HFF-Myc (cell line): ENCODE data around the gene TAS2R30.
"Not testable (repeated sequence)": the region's sequence is repeated elsewhere in the genome, so short reads cannot be mapped to it uniquely, and the experiment has no call there.

Source experiments
- DNase-seq: peaks from one replicate; pipeline ENCODE4 v3.0.0-alpha.2; 2011; ENCODE audit warnings: low read depth; ENCODE audit errors: extremely low read depth
- H3K4me3 ChIP-seq: replicated peaks from 2 replicates; pipeline ENCODE4 v1.5.1; 2011; ENCODE audit warnings: low read depth, mild to moderate bottlenecking, control low read depth, low read length
- TF ChIP-seq, protein P1 (sequence below): IDR thresholded peaks from 2 replicates; pipeline ENCODE4 v1.5.1; 2012; ENCODE audit warnings: mild to moderate bottlenecking, low read depth, low read length, control low read depth; ENCODE audit errors: missing control alignments

TAS2R30 gene

GRCh38 chr12:11133816-11134215, 628 bp downstream of the TAS2R30 start:
- TF ChIP-seq, protein P1, sequence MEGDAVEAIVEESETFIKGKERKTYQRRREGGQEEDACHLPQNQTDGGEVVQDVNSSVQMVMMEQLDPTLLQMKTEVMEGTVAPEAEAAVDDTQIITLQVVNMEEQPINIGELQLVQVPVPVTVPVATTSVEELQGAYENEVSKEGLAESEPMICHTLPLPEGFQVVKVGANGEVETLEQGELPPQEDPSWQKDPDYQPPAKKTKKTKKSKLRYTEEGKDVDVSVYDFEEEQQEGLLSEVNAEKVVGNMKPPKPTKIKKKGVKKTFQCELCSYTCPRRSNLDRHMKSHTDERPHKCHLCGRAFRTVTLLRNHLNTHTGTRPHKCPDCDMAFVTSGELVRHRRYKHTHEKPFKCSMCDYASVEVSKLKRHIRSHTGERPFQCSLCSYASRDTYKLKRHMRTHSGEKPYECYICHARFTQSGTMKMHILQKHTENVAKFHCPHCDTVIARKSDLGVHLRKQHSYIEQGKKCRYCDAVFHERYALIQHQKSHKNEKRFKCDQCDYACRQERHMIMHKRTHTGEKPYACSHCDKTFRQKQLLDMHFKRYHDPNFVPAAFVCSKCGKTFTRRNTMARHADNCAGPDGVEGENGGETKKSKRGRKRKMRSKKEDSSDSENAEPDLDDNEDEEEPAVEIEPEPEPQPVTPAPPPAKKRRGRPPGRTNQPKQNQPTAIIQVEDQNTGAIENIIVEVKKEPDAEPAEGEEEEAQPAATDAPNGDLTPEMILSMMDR = no peak
- DNase-seq = no peak
- H3K4me3 ChIP-seq = no peak overlapping the region

- no peak overlapping the region for H3K4me3 ChIP-seq
- TF ChIP-seq, protein P1 = no peak
- DNase-seq = no peak
Observed at GRCh38 chr12:11133162-11133561, 1.3 kb downstream of the TAS2R30 start.

- H3K4me3 ChIP-seq = no peak overlapping the region
- DNase-seq = no peak
- TF ChIP-seq, protein P1 = no peak
Observed at GRCh38 chr12:11130999-11131398, 3.4 kb downstream of the TAS2R30 start.

DNA sequence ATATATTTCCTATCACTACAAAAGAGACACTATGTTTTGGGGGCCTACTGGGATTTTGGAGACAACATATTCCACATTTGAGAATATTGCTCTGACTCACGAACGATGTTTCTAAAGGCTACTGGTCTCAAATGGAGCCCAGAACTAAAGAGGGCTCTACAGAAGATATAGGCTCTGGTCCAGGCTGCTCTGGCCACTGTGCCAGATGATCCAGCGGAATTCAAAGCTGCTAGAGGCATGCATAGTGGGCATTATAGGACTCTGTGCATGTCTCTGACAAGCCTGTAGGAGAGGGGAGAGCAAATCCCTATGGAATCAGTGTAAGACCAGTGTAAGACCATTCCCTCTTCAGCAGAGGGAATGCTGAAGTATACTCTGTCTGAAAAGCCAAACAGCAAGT, 4.1 kb downstream of the TAS2R30 start:
- DNase-seq = no peak
- TF ChIP-seq, protein P1 = no peak
- no peak overlapping the region for H3K4me3 ChIP-seq

DNA sequence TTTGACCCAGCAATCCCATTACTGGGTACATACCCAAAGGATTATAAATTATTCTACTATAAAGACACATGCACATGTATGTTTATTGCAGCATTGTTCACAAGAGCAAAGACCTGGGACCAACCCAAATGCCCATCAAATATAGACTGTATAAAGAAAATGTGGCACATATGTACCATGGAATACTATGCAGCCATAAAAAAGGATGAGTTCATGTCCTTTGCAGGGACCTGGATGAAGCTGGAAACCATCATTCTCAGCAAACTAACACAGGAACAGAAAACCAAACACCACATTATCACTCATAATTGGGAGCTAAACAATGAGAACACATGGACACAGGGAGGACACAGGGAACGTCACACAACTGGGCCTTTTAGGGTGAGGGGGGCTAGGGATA, 20.3 kb downstream of the TAS2R30 start:
- DNase-seq, H3K4me3 ChIP-seq: not testable (repeated sequence)

DNA sequence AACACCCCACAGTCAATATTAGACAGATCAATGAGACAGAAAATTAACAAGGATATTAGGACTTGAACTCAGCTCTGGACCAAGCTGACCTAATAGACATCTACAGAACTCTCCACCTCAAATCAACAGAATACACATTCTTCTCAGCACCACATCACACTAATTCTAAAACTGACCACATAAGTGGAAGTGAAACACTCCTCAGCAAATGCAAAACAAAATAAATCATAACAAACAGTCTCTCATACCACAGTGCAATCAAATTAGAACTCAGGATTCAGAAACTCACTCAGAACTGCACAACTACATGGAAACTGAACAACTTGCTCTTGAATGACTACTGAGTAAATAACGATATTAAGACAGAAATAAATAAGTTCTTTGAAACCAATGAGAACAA, 23.2 kb downstream of the TAS2R30 start:
- not testable (repeated sequence) for H3K4me3 ChIP-seq, DNase-seq

DNA sequence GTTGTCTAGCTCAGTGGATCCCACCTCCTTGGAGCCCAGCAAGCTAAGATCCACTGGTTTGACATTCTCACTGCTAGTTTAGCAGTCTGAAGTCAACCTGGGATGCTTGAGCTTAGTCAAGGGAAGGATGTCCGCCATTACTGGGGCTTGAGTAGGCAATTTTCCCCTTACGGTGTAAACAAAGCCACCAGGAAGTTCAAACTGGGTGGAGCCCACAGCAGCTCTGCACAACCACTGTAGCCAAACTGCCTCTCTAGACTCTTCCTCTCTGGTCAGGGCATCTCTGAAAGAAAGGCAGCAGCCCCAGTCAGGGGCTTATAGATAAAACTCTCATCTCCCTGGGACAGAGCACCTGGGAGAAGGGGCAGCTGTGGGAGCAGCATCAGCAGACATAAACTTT, 25.6 kb downstream of the TAS2R30 start:
- TF ChIP-seq, protein P1 = no peak

DNA sequence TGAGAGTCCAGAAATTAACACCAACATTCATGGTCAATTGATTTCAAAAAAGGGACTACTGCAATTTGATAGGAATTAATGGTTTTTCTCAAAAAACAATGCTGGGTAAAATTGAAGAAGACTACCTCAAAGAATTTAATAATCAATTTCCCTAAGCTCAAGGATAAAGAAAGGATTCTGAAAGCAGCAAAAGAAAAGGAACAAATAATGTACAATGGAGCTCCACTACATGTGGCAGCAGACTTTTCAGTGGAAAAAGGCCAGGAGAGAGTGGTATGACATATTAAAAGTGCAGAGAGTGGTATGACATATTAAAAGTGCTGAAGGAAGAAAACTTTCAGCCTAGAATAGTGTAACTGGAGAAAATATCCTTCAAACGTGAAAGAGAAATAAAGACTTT, 26.7 kb downstream of the TAS2R30 start:
- TF ChIP-seq, protein P1 = no peak
- H3K4me3 ChIP-seq = no peak overlapping the region
- DNase-seq = no peak

More for the DNA sequence above, 25.6 kb downstream of the TAS2R30 start:
- no peak overlapping the region for H3K4me3 ChIP-seq
- no peak for DNase-seq
